A673 (cell line): ENCODE data around the gene MBTPS1.

ENCODE experiments used
- CTCF ChIP-seq: fragments of 300-800, 200-600 bp; sonication (generic); conservative IDR thresholded peaks from 2 replicates; pipeline ENCODE4 v1.5.1; 2017; ENCODE audit warnings: low read depth, mild to moderate bottlenecking, antibody characterized with exemption, low read length, moderate library complexity, mixed read lengths
- EZH2 ChIP-seq: fragments of 200-600 bp; sonication (generic); IDR thresholded peaks from 2 replicates; pipeline ENCODE4 v1.6.1; 2017; ENCODE audit warnings: borderline replicate concordance, low read depth, mild to moderate bottlenecking, mixed read lengths, antibody characterized with exemption, low read length; ENCODE audit not compliant: poor library complexity, severe bottlenecking

GRCh38 chr16:84072014-84072413, 44.7 kb downstream of the MBTPS1 start:
- TF ChIP-seq CTCF (no peak), EZH2 (no peak)
